Tibial nerve (tissue), 4 donors: ENCODE measurements around the gene YIF1A.

Experiments used
- EP300 ChIP-seq, 2 donors: sonication (generic); formaldehyde crosslinking; IDR thresholded peaks; one replicate each; pipeline ENCODE4 v1.6.1; 2017; ENCODE audit warnings: antibody characterized with exemption in 2 of 2, mild to moderate bottlenecking in 1 of 2
- POLR2A ChIP-seq, 2 donors: fragments of 450-650 bp; IDR thresholded peaks; one replicate each; pipeline ENCODE4 v1.6.1; 2017; ENCODE audit warnings: antibody characterized with exemption in 2 of 2, mild to moderate bottlenecking in 2 of 2, moderate library complexity in 2 of 2
- TF ChIP-seq, protein P1 (sequence below), 5 experiments: fragments of 200-600 bp in 3 of 5; fragments of 450-650 bp in 2 of 5; sonication (generic) in 3 of 5; IDR thresholded peaks; one replicate each; pipeline ENCODE4 v1.5.1; 2016 to 2019; ENCODE audit warnings: antibody characterized with exemption in 5 of 5, mild to moderate bottlenecking in 3 of 5, moderate library complexity in 2 of 5

DNA sequence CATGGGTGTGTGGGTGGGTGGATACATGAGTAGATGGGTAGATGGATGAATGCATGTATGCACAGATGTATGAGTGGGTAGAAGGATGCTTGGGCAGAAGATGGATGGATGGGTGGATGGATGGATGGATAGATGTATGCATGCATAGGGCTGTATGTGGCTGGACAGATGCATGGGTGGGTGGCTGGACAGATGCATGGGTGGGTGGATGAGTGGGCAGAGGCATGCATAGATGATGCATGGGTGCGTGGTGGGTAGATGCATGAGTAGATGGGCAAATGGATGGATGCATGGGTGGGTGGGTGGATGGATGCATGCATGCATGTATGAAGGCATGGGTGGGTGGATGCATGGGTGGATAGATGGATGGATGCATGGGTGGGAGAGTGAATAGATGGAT, 34.7 kb upstream of the YIF1A start:
- no peak for TF ChIP-seq POLR2A (IDR thresholded peaks at IDR 0.05)
- TF ChIP-seq, protein P1, sequence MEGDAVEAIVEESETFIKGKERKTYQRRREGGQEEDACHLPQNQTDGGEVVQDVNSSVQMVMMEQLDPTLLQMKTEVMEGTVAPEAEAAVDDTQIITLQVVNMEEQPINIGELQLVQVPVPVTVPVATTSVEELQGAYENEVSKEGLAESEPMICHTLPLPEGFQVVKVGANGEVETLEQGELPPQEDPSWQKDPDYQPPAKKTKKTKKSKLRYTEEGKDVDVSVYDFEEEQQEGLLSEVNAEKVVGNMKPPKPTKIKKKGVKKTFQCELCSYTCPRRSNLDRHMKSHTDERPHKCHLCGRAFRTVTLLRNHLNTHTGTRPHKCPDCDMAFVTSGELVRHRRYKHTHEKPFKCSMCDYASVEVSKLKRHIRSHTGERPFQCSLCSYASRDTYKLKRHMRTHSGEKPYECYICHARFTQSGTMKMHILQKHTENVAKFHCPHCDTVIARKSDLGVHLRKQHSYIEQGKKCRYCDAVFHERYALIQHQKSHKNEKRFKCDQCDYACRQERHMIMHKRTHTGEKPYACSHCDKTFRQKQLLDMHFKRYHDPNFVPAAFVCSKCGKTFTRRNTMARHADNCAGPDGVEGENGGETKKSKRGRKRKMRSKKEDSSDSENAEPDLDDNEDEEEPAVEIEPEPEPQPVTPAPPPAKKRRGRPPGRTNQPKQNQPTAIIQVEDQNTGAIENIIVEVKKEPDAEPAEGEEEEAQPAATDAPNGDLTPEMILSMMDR (IDR thresholded peaks at IDR 0.05), result no peak
- TF ChIP-seq EP300 (IDR thresholded peaks at IDR 0.05), result no peak
